ENCODE data around the gene PEX10.

The PEX10 gene

GRCh38 chr1:2455757-2456156, 43.4 kb upstream of the PEX10 start:
- Histone ChIP-seq H2AFZ (ENCODE audit: low read depth, low read length) (no peak overlapping the region), H3K27ac (ENCODE audit: low read length) (no peak overlapping the region), H3K27me3 (ENCODE audit: insufficient read depth, low read length, poor library complexity) (no peaks in the 10 kb centered on the region), H3K9me3 (ENCODE audit: insufficient read depth, low read length, severe bottlenecking) (no peaks in the 10 kb centered on the region), H3K4me1 (ENCODE audit: insufficient read depth, low read length) (no peaks in the 10 kb centered on the region), H3K36me3 (ENCODE audit: insufficient read depth, low read length) (no peaks in the 10 kb centered on the region), H3K4me2 (ENCODE audit: insufficient read depth, low read length) (no peak overlapping the region), H3K9ac (ENCODE audit: low read depth, low read length) (no peak overlapping the region), H4K20me1 (ENCODE audit: insufficient read depth, low read length) (no peaks in the 10 kb centered on the region; the same call in 1 of the 2 replicates), H3K4me3 (ENCODE audit: low read depth in 1 of 2, low read length in 2 of 2) (no peak overlapping the region), H3K79me2 (ENCODE audit: insufficient read depth, low read length) (no peaks in the 10 kb centered on the region)
- TF ChIP-seq EZH2 (IDR thresholded peaks at IDR 0.05; ENCODE audit: borderline replicate concordance, low read depth, low read length, severe bottlenecking) (no peak), CTCF (IDR thresholded peaks at IDR 0.05; ENCODE audit: borderline replicate concordance, extremely low read depth, low read length, poor library complexity, severe bottlenecking) (no peak)
- ATAC-seq (ENCODE audit: insufficient read depth, low read depth) (no peak), DNase-seq (no peak)

GRCh38 chr1:2454227-2454626, 41.9 kb upstream of the PEX10 start:
- ATAC-seq (ENCODE audit: insufficient read depth, low read depth), result no peak
- DNase-seq, result no peak

GRCh38 chr1:2452932-2453315, 40.6 kb upstream of the PEX10 start:
- Histone ChIP-seq H3K27me3 (ENCODE audit: insufficient read depth, low read length, poor library complexity) (no peaks in the 10 kb centered on the region), H2AFZ (ENCODE audit: low read depth, low read length) (no peak overlapping the region), H3K4me2 (ENCODE audit: insufficient read depth, low read length) (no peak overlapping the region), H3K79me2 (ENCODE audit: insufficient read depth, low read length) (no peaks in the 10 kb centered on the region), H3K4me3 (ENCODE audit: low read depth in 1 of 2, low read length in 2 of 2) (no peak overlapping the region), H3K36me3 (ENCODE audit: insufficient read depth, low read length) (no peaks in the 10 kb centered on the region), H3K9me3 (ENCODE audit: insufficient read depth, low read length, severe bottlenecking) (no peaks in the 10 kb centered on the region), H3K4me1 (ENCODE audit: insufficient read depth, low read length) (no peaks in the 10 kb centered on the region), H3K9ac (ENCODE audit: low read depth, low read length) (no peak overlapping the region), H4K20me1 (ENCODE audit: insufficient read depth, low read length) (no peaks in the 10 kb centered on the region; the same call in 1 of the 2 replicates), H3K27ac (ENCODE audit: low read length) (no peak overlapping the region)
- ATAC-seq (ENCODE audit: insufficient read depth, low read depth), result no peak
- DNase-seq, result no peak
- TF ChIP-seq CTCF (IDR thresholded peaks at IDR 0.05; ENCODE audit: borderline replicate concordance, extremely low read depth, low read length, poor library complexity, severe bottlenecking), result no peak
- no peak for TF ChIP-seq EZH2 (IDR thresholded peaks at IDR 0.05; ENCODE audit: borderline replicate concordance, low read depth, low read length, severe bottlenecking)

More at GRCh38 chr1:2454227-2454626, 41.9 kb upstream of the PEX10 start:
- H3K36me3 ChIP-seq (ENCODE audit: insufficient read depth, low read length), result no peaks in the 10 kb centered on the region
- no peaks in the 10 kb centered on the region for H3K27me3 ChIP-seq (ENCODE audit: insufficient read depth, low read length, poor library complexity)
- no peak overlapping the region for H3K4me2 ChIP-seq (ENCODE audit: insufficient read depth, low read length)
- H3K79me2 ChIP-seq (ENCODE audit: insufficient read depth, low read length), result no peaks in the 10 kb centered on the region
- no peak for TF ChIP-seq EZH2 (IDR thresholded peaks at IDR 0.05; ENCODE audit: borderline replicate concordance, low read depth, low read length, severe bottlenecking)
- no peak for TF ChIP-seq CTCF (IDR thresholded peaks at IDR 0.05; ENCODE audit: borderline replicate concordance, extremely low read depth, low read length, poor library complexity, severe bottlenecking)
- no peaks in the 10 kb centered on the region for H3K4me1 ChIP-seq (ENCODE audit: insufficient read depth, low read length)
- H3K9me3 ChIP-seq (ENCODE audit: insufficient read depth, low read length, severe bottlenecking), result no peaks in the 10 kb centered on the region
- H2AFZ ChIP-seq (ENCODE audit: low read depth, low read length), result no peak overlapping the region
- H3K4me3 ChIP-seq (ENCODE audit: low read depth in 1 of 2, low read length in 2 of 2), result no peak overlapping the region
- H3K27ac ChIP-seq (ENCODE audit: low read length), result no peak overlapping the region
- H4K20me1 ChIP-seq (ENCODE audit: insufficient read depth, low read length), result no peaks in the 10 kb centered on the region; the same call in 1 of the 2 replicates
- no peak overlapping the region for H3K9ac ChIP-seq (ENCODE audit: low read depth, low read length)

Measured in DND-41 (cell line).